Measurements from ENCODE around the gene HOXD4.

GRCh38 chr2:176200971-176201370, 49.6 kb downstream of the HOXD4 start:
- no peak for TF ChIP-seq POLR2A (IDR thresholded peaks at IDR 0.05; ENCODE audit: low read length)
- no peak for TF ChIP-seq GATA1 (IDR thresholded peaks at IDR 0.05; ENCODE audit: low read depth, low read length)
